Suprapubic skin (tissue), 4 donors: Measurements from ENCODE around the gene NUP62. TPM values are rescaled to one million over a fixed set of nuclear protein-coding genes. Genes with fewer than 3 reads are reported as not detected.

Experiments
- DNase-seq, 2 donors: peaks; one replicate each; pipeline ENCODE4 v3.0.0-alpha.2; 2019; ENCODE audit warnings: low spot score in 2 of 2
- H3K27ac ChIP-seq: fragments of 200-600 bp; sonication (generic); one replicate; pipeline ENCODE4 v1.5.1; 2019
- H3K27me3 ChIP-seq: fragments of 200-600 bp; sonication (generic); one replicate; pipeline ENCODE4 v1.5.1; 2019
- H3K36me3 ChIP-seq: fragments of 200-600 bp; sonication (generic); one replicate; pipeline ENCODE4 v1.5.1; 2019
- H3K4me1 ChIP-seq: fragments of 200-600 bp; sonication (generic); one replicate; pipeline ENCODE4 v1.5.1; 2019
- H3K4me3 ChIP-seq: fragments of 200-600 bp; sonication (generic); one replicate; pipeline ENCODE4 v1.5.1; 2019; ENCODE audit warnings: mild to moderate bottlenecking
- H3K9me3 ChIP-seq: fragments of 200-600 bp; sonication (generic); one replicate; pipeline ENCODE4 v1.5.1; 2019
- CTCF ChIP-seq, 2 donors: fragments of 200-600 bp in 1 of 2; fragments of 450-650 bp in 1 of 2; sonication (generic) in 1 of 2; IDR thresholded peaks; one replicate each; pipeline ENCODE4 v1.5.1; 2016 to 2019; ENCODE audit warnings: antibody characterized with exemption in 2 of 2, mild to moderate bottlenecking in 1 of 2, moderate library complexity in 1 of 2
- EP300 ChIP-seq: sonication (generic); formaldehyde crosslinking; IDR thresholded peaks from one replicate; pipeline ENCODE4 v1.6.1; 2017; ENCODE audit warnings: antibody characterized with exemption
- POLR2A ChIP-seq, 2 donors: fragments of 450-650 bp; IDR thresholded peaks; one replicate each; pipeline ENCODE4 v1.6.1; 2017; ENCODE audit warnings: antibody characterized with exemption in 2 of 2, mild to moderate bottlenecking in 2 of 2, moderate library complexity in 2 of 2
- POLR2AphosphoS5 ChIP-seq, 3 donors: sonication (generic); formaldehyde crosslinking; IDR thresholded peaks; one replicate each; pipeline ENCODE4 v1.6.1; 2017; ENCODE audit warnings: antibody characterized with exemption in 3 of 3
- WGBS: methylation state at CpG from one replicate; pipeline ENCODE4 v1.1.5; 2018; 5-methylcytosine and 5-hydroxymethylcytosine counted together
- total RNA-seq, 4 donors: library from RNA; depleted of rRNA; stranded (reverse); fragments of >200 nt; gene quantifications; one replicate each; pipeline ENCODE4 v1.1.0, GENCODE V29; 2016

NUP62 gene
- total RNA-seq, 4 donors from 2014 or later = 40.3 to 46.2 (median 44.6) TPM

DNA sequence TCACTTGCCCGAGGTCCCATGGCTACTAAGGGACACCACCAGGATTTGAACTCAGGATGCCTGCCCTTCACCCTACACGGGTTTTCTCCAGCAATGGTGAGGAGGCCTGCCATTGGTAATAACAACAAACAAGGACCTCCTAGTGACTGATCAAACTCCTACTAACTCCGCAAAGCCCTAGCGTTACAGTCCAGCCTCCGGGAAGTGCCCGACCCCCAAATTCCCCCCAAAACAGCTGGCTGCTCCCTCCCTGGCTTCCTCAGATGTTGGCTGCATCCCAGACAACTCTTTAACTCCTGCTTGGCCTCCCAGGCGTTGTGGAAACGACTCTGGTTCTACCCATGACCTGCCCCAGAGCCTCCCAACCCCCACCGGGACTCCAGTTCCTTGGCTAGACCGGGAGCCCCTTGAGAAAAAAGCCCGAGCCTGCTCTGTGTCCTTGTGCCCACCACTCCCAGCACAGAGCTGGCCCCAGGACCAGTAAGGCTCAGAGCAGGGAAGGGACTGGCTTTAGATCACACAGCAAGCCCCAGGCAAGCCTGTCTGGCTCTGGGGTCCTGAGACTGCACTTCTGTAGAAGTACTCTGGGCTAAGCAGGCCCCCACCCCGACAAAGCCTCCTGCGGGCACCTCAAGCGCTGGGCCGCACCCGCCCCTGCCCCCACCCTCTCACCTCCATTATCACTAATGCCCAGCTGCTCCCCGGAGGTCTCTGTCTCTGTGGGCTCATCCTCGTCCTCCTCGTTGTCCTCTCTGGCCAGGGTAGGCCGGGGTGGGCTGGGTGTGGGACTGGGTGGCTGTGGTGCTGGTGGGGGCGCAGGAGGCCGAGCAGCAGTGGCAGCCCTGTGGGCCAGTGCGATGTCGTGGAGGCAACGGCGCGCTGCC, 56.8 kb downstream of the NUP62 start:
- Histone ChIP-seq H3K27me3 (no peaks in the 10 kb centered on the region), H3K36me3 (peaks cover 9% of the 10 kb centered on the region), H3K4me3 (no peak overlapping the region), H3K27ac (no peak overlapping the region), H3K4me1 (peaks cover 63% of the 10 kb centered on the region), H3K9me3 (no peaks in the 10 kb centered on the region)
- DNase-seq = no peak
- 87% methylated on average over 20 of the region's 27 CpGs for WGBS
- TF ChIP-seq EP300 (no peak), POLR2AphosphoS5 (IDR thresholded peaks at IDR 0.05) (no peak), POLR2A (IDR thresholded peaks at IDR 0.05) (no peak), CTCF (IDR thresholded peaks at IDR 0.05) (no peak)

- no peak for TF ChIP-seq CTCF (IDR thresholded peaks at IDR 0.05)
- TF ChIP-seq POLR2A (IDR thresholded peaks at IDR 0.05) = no peak
- TF ChIP-seq EP300 = no peak
- TF ChIP-seq POLR2AphosphoS5 (IDR thresholded peaks at IDR 0.05) = no peak
- 94% methylated on average over 11 of the region's 17 CpGs for WGBS
- H3K4me1 ChIP-seq = peaks cover 68% of the 10 kb centered on the region
- H3K27me3 ChIP-seq = no peaks in the 10 kb centered on the region
- H3K27ac ChIP-seq = no peak overlapping the region
- H3K36me3 ChIP-seq = peaks cover 9% of the 10 kb centered on the region
- H3K4me3 ChIP-seq = no peak overlapping the region
- no peaks in the 10 kb centered on the region for H3K9me3 ChIP-seq
- no peak for DNase-seq
These were observed 57.8 kb downstream of the NUP62 start for GRCh38 chr19:49871349-49871985.

- H3K4me3 ChIP-seq = peak overlapping the region; percentile 62
- 80% methylated on average over 4 of the region's 15 CpGs for WGBS
- H3K9me3 ChIP-seq = no peaks in the 10 kb centered on the region
- H3K36me3 ChIP-seq = peaks cover 9% of the 10 kb centered on the region
- peak overlapping the region; percentile 88 for H3K27ac ChIP-seq
- H3K4me1 ChIP-seq = peaks cover 72% of the 10 kb centered on the region
- no peak for TF ChIP-seq POLR2A (IDR thresholded peaks at IDR 0.05)
- no peak for TF ChIP-seq EP300
- no peak for TF ChIP-seq POLR2AphosphoS5 (IDR thresholded peaks at IDR 0.05)
- no peak for TF ChIP-seq CTCF (IDR thresholded peaks at IDR 0.05)
- no peaks in the 10 kb centered on the region for H3K27me3 ChIP-seq
- DNase-seq = no peak
These were observed 58.9 kb downstream of the NUP62 start for GRCh38 chr19:49870309-49870901.

DNA sequence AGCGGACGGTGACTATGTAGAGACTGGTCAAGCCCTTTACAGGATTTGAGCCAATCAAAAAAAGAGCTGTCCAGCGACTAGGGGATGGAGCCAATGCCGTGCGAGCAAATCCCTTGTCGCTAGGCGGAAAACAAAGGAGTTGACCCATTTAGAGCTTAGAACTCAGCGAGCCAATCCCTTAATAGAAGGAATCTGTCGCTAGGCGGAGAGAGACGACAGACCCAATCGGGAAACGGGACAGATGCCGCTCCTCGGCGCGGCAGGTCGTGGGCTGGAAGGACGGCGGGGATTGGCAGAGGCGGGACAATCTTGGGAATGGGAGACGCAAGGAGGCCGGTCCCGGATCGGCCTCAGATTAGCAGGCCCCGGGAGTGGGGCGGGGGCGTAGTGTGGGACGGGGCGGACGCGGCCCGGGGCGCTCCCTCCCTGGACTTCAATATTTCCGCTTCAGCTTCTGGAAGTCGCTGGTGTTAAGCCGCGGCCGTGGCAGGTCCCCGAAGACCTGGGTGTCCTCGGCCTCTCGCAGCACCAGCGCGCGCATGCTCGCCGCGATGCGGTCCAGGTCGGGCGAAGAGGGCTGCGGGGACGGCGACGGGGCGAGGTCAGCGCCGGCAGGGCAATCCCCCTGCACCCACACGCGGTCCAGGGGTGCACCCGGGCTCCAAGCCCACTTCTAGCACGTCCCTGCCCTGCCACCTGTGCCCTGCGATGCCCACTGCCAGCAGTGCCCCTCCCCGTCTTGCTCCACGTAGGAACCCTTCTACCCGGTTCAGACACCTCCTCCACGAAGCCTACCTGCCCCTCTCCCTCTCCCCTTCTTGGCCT, 59.6 kb downstream of the NUP62 start:
- peak; percentile 97 to 98 for DNase-seq
- peak in 1 of 2 donors; percentile 25 for TF ChIP-seq CTCF (IDR thresholded peaks at IDR 0.05)
- TF ChIP-seq POLR2A (IDR thresholded peaks at IDR 0.05) = peak in 1 of 2 donors; percentile 34
- no peak for TF ChIP-seq EP300
- TF ChIP-seq POLR2AphosphoS5 (IDR thresholded peaks at IDR 0.05) = peak in 2 of 3 donors; percentile 64 to 88
- Histone ChIP-seq H3K36me3 (peaks cover 9% of the 10 kb centered on the region), H3K27me3 (no peaks in the 10 kb centered on the region), H3K27ac (peak overlapping the region; percentile 88), H3K9me3 (no peaks in the 10 kb centered on the region), H3K4me1 (peaks cover 72% of the 10 kb centered on the region), H3K4me3 (peak overlapping the region; percentile 62)
- WGBS = 0% methylated on average over 29 of the region's 67 CpGs
